ENCODE data around the gene SNAPC2.

DNA sequence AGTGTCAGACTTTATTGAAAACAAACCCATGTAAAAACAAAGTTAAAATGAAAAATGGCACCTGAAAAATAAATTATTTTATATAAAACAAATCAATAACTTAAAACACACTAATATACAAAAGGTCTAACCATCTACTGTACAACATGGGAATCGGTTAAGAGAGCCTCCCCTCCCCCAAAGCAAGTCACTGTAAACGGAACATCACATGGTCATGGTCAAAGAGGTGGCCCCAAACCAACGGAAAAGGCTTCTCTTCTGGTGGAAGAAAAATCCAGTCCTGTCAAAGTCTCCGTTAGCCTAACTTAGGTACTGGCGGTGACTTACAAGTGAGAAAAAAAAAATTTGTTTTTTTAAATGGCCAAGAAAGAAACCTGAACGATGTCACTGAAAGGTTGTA lies 39.1 kb downstream of the SNAPC2 start:
- TF ChIP-seq, protein P1, sequence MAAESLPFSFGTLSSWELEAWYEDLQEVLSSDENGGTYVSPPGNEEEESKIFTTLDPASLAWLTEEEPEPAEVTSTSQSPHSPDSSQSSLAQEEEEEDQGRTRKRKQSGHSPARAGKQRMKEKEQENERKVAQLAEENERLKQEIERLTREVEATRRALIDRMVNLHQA (CRISPR knock-in tag; IDR thresholded peaks at IDR 0.05) = no peak
- no peak for TF ChIP-seq RFX1 (IDR thresholded peaks at IDR 0.05)
- no peak for TF ChIP-seq NFE2L2 (IDR thresholded peaks at IDR 0.05; ENCODE audit: low read length)
- TF ChIP-seq, protein P2, sequence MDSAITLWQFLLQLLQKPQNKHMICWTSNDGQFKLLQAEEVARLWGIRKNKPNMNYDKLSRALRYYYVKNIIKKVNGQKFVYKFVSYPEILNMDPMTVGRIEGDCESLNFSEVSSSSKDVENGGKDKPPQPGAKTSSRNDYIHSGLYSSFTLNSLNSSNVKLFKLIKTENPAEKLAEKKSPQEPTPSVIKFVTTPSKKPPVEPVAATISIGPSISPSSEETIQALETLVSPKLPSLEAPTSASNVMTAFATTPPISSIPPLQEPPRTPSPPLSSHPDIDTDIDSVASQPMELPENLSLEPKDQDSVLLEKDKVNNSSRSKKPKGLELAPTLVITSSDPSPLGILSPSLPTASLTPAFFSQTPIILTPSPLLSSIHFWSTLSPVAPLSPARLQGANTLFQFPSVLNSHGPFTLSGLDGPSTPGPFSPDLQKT (CRISPR knock-in tag; IDR thresholded peaks at IDR 0.05; ENCODE audit: borderline replicate concordance) = no peak
- TF ChIP-seq FOXM1 (CRISPR knock-in tag; IDR thresholded peaks at IDR 0.05) = no peak
- TF ChIP-seq MYC (CRISPR knock-in tag; IDR thresholded peaks at IDR 0.05; ENCODE audit: borderline replicate concordance) = no peak
- no peak for TF ChIP-seq SMC3 (IDR thresholded peaks at IDR 0.05; ENCODE audit: low read length)
